Measurements from ENCODE around the gene YIF1A.

The YIF1A gene, protein sequence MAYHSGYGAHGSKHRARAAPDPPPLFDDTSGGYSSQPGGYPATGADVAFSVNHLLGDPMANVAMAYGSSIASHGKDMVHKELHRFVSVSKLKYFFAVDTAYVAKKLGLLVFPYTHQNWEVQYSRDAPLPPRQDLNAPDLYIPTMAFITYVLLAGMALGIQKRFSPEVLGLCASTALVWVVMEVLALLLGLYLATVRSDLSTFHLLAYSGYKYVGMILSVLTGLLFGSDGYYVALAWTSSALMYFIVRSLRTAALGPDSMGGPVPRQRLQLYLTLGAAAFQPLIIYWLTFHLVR

DNA sequence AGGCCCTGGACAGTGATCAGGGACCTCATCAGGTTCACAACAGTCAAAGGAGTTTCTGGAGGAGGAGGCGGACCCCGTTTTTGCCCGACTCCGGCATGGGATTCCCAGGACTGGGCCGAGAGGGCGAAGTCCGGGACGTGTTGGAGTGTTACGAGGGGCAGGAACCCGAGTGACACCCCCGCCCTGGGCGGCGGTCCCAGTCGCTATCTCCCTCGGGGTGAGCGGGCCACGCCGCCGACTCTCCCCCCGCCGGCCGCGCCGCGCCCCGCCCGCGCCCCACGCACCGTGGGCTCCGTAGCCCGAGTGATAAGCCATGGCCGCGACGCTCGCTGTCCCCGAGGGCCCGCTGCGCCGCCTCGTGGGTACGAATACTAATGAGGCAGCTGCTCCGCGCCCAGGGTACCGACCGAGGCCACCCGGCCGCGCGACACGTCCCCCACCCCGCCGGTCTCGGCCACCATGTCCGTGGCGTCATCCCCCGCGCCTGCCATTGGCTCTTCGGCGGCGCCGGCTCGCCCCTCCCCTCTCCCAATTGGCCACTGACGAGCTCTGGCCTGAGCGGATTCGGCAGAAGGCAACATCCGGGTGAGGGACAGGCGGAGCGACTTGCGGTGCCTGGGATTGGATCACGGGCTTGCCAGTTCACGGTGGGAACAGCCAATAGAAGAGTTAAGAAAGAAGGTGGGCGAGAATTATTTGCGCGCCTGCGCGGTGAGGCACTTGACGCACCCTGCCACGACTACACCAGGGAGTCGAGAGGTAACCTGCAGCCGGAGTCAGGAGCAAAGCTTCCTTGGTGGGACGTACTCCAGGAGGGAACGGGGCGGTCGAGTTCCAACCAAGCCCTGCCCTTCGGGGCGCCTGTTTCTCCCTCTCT lies at the start of gene YIF1A:
TSS of gene YIF1A (minus strand) at position 473 of the 877 bp plus-strand sequence. CDS start at position 315, 158 bp downstream.
- Mint-ChIP-seq H3K9me3 (no peaks in the 10 kb centered on the region), H3K27ac (peak within 1 kb of the TSS; percentile 80), H3K27me3 (peaks cover 36% of the 10 kb centered on the region), H3K4me1 (ENCODE audit: low read depth) (peaks cover 44% of the 10 kb centered on the region), H3K4me3 (peak within 1 kb of the TSS; percentile 85), H3K36me3 (ENCODE audit: low read depth) (peaks cover 38% of the 10 kb centered on the region)
- intact Hi-C loops (cut with micrococcal nuclease), result no loop called here

DNA sequence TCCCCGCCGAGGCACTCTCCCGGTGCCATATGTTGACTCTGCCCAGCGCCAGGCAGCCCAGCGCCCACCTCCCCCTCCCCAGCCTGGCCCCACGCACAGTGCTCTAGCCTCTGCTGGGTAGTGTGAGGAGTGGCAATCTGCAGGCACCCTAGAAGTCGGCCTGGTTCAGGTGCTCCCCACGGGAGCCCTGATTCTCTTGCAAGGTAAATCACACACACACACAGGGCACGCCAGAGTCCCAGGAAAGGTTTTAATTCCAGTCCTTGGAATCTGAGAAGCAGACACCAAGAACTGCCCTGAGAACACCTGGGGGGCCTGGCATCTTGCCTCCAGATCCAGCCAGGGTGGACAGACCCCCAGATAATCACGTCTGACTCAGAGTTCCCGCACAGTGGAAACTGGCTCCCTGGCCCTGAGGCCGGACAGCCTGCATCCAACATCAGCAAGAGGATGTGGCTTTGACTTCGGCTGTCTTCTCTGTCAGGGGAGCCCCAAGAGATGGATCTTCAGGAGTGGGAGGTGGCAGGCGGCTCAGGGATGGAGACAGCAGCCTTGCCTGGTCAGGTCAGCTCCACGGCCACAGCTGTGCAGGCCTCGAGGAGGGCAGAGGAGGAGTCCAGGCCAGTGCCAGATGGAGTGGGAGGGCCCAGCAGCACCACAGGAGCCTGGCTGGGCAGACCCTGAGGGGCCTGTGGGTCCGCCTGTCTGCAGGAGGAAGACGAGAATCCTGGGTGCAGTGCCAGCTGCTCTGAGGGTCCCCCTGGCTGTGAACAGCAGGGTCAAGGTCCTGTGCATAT lies 48.4 kb upstream of the YIF1A start:
- H3K27me3 Mint-ChIP-seq, result no peaks in the 10 kb centered on the region
- no peak overlapping the region for H3K4me3 Mint-ChIP-seq
- intact Hi-C loops (cut with micrococcal nuclease), result no loop called here
- peaks cover 89% of the 10 kb centered on the region for H3K36me3 Mint-ChIP-seq (ENCODE audit: low read depth)
- H3K27ac Mint-ChIP-seq, result peak overlapping the region; percentile 1
- H3K4me1 Mint-ChIP-seq (ENCODE audit: low read depth), result peaks cover 35% of the 10 kb centered on the region
- H3K9me3 Mint-ChIP-seq, result no peaks in the 10 kb centered on the region

DNA sequence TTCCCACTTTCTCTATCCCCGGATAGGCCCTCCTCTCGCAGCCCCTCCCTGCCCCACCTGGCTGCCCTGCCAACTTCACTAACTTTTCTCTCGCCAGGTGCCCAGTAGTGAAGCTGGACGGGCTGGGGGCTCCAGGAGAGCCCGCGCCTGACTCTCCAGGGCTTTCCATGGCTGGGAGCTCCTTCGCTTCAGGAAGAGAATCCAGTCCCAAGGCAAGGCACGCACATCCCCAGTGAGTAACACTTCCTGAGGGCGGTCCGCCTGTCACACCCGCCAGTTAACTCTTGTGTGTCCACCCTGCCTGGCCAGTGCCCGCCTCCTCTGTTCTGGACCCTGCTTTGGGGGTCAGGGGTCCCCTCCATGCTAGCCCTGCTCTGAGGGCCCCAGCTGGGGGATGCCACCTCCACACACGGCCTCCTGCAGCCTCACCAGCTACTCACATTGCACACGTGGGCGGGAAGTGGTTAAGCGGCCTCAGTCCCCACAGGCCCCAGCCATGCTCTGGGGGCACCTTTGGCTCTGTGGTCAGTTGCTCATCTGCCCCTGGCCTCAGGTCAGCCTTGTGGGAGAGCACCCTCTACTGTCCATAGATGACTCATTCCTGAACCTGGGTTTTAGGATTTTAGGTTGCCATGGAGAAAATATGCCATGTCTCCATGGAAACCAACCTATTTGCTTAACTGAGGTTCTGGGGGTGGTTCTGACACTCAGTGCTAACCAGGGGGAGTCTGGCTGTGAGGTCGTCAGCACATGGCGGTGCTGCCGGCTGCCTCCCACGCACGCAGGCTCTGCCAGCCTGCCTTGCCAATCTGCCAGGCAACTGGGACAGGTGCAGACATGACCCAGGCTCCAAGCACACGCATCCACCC lies 47.5 kb upstream of the YIF1A start, which contains the start of gene RIN1:
TSS of gene RIN1 (minus strand) at position 201 of the 869 bp plus-strand sequence. CDS start at position 169, 32 bp downstream.
- intact Hi-C loops (cut with micrococcal nuclease), result no loop called here
- Mint-ChIP-seq H3K4me3 (peak within 1 kb of the TSS; percentile 95), H3K4me1 (ENCODE audit: low read depth) (peaks cover 35% of the 10 kb centered on the region), H3K36me3 (ENCODE audit: low read depth) (peaks cover 88% of the 10 kb centered on the region), H3K27ac (peak within 1 kb of the TSS; percentile 89), H3K9me3 (no peaks in the 10 kb centered on the region), H3K27me3 (no peaks in the 10 kb centered on the region)

DNA sequence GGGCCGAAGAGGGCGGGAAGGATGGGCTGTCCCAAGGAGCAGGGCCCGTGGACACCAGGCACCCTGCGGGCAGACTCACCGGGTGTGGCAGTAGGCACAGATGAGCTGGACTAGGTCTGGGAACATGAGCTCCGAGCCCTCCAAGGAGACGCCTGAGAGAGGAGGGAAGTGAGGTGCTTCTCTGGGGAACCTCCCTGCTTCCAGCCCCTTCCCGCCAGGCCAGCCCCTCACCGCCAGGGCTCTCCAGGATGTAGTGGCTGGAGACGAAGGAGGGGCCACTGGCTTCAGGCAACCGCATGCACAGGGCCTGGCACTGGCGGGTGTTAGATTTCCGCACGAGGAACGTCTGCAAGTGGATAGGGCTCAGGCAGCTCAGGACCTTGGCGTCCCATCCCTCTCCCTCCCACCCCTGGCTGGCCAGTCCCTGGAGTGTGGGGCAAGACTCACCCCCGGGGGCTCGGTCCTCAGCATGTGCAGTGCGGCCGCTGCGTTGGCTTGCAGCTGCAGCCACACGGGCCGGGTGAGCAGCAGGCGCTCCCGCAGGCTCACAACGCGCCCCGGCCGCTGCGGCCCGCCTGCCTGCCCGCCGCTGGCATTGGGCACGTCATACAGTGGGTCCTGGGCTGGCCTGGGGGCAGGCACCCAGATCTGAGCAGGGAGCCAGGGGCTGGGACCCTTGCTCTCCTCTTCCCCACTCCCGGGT lies 46.7 kb upstream of the YIF1A start:
- peaks cover 35% of the 10 kb centered on the region for H3K4me1 Mint-ChIP-seq (ENCODE audit: low read depth)
- H3K9me3 Mint-ChIP-seq, result no peaks in the 10 kb centered on the region
- no peaks in the 10 kb centered on the region for H3K27me3 Mint-ChIP-seq
- intact Hi-C loops (cut with micrococcal nuclease), result no loop called here
- H3K36me3 Mint-ChIP-seq (ENCODE audit: low read depth), result peaks cover 81% of the 10 kb centered on the region
- peak overlapping the region; percentile 89 for H3K27ac Mint-ChIP-seq
- H3K4me3 Mint-ChIP-seq, result peak overlapping the region; percentile 95

DNA sequence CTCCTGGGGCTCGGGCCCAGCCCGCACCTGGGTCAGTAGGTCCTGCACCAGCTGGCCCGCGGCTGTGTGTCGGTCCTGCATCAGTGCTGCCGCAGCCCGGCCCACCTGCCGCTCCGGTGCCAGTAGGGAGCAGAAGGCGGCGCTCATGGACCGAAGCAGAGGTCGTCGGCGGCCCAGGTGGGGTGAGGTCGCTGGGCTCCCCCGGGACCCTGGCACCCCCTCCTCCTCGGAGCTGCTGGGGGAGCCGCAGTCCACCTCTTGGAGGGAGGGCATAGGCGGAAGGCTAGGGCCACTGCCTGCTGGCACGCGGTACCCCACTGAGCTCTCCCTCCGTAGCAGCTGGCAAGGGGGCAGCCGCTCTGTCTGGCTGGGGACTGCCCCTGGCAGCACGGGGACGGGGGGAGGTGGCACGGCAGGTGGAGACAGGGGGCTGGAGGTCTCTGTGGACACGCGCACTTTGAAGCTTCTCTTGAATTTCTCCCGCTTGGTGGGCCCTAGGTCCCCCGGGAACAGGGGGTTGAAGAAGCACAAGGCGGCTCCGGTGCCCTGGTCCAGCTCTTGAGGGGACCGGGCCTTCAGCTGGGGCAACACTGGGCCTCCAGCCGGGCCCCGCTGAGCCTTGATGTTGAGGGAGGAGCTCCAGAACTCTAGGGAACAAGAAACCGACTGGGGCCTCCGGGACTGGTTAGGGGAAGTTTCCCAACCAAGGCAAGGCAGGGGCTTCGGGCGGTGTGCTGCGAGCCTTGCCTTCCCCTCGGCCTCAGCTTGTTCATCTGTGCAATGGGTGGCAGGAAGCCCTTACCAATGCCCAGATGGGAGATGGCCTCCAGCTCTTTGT lies 45.9 kb upstream of the YIF1A start:
- intact Hi-C loops (cut with micrococcal nuclease), result no loop called here
- H3K27ac Mint-ChIP-seq, result peak overlapping the region; percentile 89
- peak overlapping the region; percentile 95 for H3K4me3 Mint-ChIP-seq
- H3K4me1 Mint-ChIP-seq (ENCODE audit: low read depth), result peaks cover 35% of the 10 kb centered on the region
- H3K36me3 Mint-ChIP-seq (ENCODE audit: low read depth), result peaks cover 72% of the 10 kb centered on the region
- H3K9me3 Mint-ChIP-seq, result no peaks in the 10 kb centered on the region
- peaks cover 3% of the 10 kb centered on the region for H3K27me3 Mint-ChIP-seq

DNA sequence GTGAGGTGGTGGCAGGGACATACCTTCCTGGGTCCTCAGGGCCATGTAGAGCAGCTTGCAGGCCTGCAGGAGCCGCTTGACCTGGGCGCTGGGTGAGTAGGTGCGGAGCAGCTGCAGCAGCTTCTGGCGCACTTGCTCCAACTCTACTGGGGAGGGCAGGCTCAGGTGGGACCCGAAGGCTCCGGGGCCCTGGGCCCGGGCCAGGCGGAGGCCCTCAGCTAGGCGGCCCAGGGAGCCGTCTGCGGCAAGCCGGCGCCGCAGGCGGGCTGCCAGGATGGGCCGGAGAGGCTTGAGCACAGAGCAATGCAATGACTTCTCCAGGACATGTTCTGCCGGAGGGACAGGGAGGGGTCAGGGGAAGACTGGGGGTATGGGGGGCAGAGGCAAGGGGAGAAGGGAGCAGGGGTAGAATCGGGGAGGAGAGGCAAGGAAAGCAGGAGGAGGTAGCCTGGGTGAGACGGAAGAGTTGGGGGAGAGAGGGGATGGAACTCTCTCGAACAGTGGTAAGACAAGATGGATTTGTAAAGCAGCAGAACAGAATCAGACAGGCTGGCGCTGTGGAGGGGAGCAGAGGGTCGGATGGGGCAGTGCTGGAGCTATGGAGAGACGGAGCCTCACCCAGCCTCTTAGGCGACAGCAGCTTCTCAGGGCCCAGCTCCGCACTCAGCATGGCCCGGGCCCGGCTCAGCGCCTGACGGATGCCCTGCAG lies 45.1 kb upstream of the YIF1A start:
- peaks cover 3% of the 10 kb centered on the region for H3K27me3 Mint-ChIP-seq
- no peaks in the 10 kb centered on the region for H3K9me3 Mint-ChIP-seq
- no peak overlapping the region for H3K4me3 Mint-ChIP-seq
- peaks cover 35% of the 10 kb centered on the region for H3K4me1 Mint-ChIP-seq (ENCODE audit: low read depth)
- H3K36me3 Mint-ChIP-seq (ENCODE audit: low read depth), result peaks cover 64% of the 10 kb centered on the region
- H3K27ac Mint-ChIP-seq, result no peak overlapping the region
- intact Hi-C loops (cut with micrococcal nuclease), result no loop called here

DNA sequence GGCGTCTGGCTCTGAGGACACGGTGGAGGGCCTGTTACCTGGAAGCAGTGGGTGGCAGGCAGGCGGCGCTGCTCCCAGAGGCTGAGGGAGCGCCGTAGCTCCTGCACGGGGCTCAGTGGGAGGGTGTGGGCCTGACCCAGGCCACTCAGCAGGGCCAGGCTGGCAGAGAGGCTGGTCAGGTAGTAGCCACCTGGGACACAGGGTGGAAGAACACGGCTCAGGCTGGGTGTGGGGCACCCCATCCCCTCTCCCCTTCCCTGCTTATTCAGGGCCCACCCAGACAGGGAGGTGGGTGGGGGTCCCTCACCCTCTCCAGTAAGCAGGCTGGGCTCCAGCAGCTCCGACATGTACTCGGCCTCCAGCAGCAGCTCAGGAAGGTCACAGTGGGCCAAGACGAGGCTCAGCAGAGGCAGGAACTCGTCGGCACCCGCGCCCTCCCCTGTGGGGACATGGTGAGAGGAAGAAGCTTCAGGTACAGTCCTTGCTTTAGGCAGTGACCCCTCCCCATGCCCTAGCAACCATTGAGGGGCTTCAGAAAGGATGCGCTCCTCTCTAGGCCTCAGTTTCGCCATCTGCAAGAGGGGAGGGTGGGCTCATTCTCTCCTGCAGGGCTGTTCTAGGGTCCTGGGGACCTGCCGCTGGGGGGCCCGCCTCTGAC lies 44.4 kb upstream of the YIF1A start:
- peaks cover 41% of the 10 kb centered on the region for H3K4me1 Mint-ChIP-seq (ENCODE audit: low read depth)
- H3K27ac Mint-ChIP-seq, result no peak overlapping the region
- peaks cover 3% of the 10 kb centered on the region for H3K27me3 Mint-ChIP-seq
- intact Hi-C loops (cut with micrococcal nuclease), result no loop called here
- H3K36me3 Mint-ChIP-seq (ENCODE audit: low read depth), result peaks cover 57% of the 10 kb centered on the region
- H3K4me3 Mint-ChIP-seq, result no peak overlapping the region
- no peaks in the 10 kb centered on the region for H3K9me3 Mint-ChIP-seq

DNA sequence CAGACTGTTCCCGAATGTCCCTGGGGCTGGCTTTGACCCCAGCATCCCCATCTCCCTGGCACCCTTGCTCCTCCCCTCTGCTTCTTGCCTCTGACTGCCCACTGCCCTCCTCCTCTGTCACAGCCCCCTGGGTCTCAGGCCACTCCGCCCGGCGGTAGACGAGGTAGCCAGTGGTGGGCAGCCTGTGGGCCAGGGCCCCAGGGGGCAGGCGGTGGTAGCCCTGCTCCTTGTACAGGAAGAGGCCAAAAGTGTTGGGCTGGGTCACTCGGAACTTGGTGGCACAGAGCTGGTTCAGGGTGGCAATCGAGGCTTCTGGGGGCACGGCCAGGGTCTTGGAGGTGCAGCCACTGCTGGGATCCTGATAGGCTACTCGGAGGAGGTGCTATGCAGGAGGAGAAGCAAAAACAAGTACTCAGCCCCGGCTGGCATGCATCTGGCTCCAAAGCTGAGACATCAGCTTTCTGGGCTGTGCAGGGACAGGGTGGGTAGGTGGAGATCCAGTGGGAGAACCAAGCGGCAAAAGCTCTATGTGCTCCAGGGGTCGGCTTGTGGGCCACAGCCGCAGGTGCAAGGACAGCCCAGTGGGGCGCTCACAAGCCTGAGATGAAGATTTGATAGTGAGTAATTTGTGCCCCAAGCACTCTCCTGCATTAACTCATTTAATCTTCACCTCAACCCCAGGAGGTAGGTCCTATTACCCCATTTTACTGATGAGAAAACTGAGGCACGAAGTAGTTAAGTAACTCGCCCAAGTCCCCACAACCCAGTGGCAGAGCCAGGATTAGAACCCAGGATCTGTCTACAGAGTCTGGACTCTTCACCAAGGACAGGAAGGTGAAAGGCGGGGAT lies 43.7 kb upstream of the YIF1A start:
- Mint-ChIP-seq H3K27ac (peak overlapping the region; percentile 30), H3K36me3 (ENCODE audit: low read depth) (peaks cover 50% of the 10 kb centered on the region), H3K4me3 (no peak overlapping the region), H3K4me1 (ENCODE audit: low read depth) (peaks cover 42% of the 10 kb centered on the region), H3K27me3 (peaks cover 3% of the 10 kb centered on the region), H3K9me3 (no peaks in the 10 kb centered on the region)
- intact Hi-C loops (cut with micrococcal nuclease), result no loop called here

DNA sequence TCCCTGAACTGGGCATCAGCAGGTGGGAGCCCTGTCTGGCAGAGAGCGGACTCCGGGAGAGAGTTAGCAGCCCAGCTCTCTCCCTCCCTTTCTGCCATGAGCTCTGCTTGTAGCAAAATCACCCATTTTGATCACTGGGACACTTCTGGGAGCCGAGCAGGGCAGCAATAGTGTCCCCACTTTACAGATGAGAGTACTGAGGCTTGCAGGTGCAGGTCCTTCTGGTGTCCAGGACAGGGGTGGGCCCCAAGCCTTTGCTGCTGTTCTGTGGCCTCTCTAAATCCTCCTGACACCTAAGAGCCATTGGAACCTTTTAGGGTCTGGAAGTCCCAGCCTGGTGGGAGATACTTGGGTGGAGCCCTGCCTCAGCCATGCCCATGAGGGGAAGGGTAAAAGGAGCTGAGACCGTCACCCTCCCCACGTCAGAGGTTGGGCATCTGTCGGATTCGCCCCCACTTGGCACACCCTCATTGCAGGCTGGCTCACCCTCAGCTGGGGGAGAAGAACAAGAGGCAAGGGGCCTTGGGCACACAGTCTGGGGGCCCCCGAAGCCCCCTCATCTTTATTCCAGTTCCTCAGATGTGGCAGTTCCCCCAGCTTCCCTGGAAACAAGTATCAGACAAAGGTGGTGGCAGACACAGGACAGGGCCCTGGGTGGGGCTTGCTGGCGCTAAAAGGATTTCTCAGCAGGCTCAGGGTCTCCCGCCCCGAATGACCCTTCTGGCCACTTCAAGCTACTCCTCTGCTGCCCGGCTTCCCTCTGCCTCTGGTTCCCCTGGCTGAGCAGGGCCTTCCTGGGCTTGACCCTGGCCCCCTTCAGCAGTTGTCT lies 42.8 kb upstream of the YIF1A start:
- Mint-ChIP-seq H3K9me3 (no peaks in the 10 kb centered on the region), H3K4me1 (ENCODE audit: low read depth) (peaks cover 33% of the 10 kb centered on the region), H3K27me3 (peaks cover 3% of the 10 kb centered on the region), H3K27ac (no peak overlapping the region), H3K36me3 (ENCODE audit: low read depth) (peaks cover 41% of the 10 kb centered on the region), H3K4me3 (no peak overlapping the region)
- intact Hi-C loops (cut with micrococcal nuclease), result no loop called here

DNA sequence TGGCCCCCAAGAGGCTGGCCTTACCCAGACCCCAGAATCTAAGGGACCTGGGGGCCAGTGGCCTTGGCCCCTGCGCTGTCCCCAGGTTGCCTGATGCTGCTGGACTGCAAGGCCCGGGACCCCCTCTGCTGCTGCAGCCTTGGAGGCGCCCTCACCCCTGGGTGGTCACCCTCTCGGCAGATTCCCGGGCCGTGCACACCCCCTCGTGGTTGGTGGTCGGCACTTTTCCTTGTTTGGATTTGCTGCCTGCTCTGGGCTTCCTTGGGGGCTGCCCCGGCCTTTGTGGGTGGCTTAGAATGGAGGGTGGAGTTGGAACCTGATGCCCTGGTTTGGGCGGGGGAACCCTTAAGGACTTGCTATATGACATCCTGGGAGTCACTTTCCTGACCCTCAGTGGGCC lies 42.0 kb upstream of the YIF1A start:
- Mint-ChIP-seq H3K36me3 (ENCODE audit: low read depth) (peaks cover 36% of the 10 kb centered on the region), H3K4me1 (ENCODE audit: low read depth) (peaks cover 27% of the 10 kb centered on the region), H3K27ac (no peak overlapping the region), H3K27me3 (peaks cover 5% of the 10 kb centered on the region), H3K9me3 (no peaks in the 10 kb centered on the region), H3K4me3 (no peak overlapping the region)
- intact Hi-C loops (cut with micrococcal nuclease), result no loop called here

Measured in dendritic cell treated with granulocyte-macrophage colony-stimulating factor and Interleukin-4, amounts not matched to agents 40 ng/mL and 50 ng/mL, for 4 days (primary cell).